Activated CD8-positive, alpha-beta memory T cell treated with anti-CD3 and anti-CD28 coated beads for 36 hours (primary cell): ENCODE measurements around the gene GCG. TPM values are rescaled to one million over a fixed set of nuclear protein-coding genes. Genes with fewer than 3 reads are reported as not detected.

Experiments used
- CTCF ChIA-PET: fragments of 350-600 bp; sonication (Branson Sonifier 250); formaldehyde crosslinking; loops from one replicate; lab custom pipeline; 2021; ENCODE audit warnings: antibody characterized with exemption; lab: Charles Lee
- POLR2A ChIA-PET: fragments of 350-600 bp; sonication (Branson Sonifier 250); formaldehyde crosslinking; loops from one replicate; lab custom pipeline; 2021; ENCODE audit warnings: antibody characterized with exemption; lab: Charles Lee
- total RNA-seq, 2 experiments: library from RNA; stranded (reverse); gene quantifications; one replicate each; pipeline ENCODE4 v1.2.3, GENCODE V29; 2021

The GCG gene
- not detected for total RNA-seq

GRCh38 chr2:162152147-162152546, at the start of gene GCG:
Gene GCG, minus strand, starts transcription at chr2:162152247. Its CDS starts 3,069 bp downstream, at chr2:162149178.
- CTCF ChIA-PET: interaction anchor here (1.0 kb wide), 1 partner anchor 23 kb away, joined by 5 read pairs; no protein-coding TSS in a partner anchor
- POLR2A ChIA-PET: no interaction called here

- CTCF ChIA-PET: no interaction called here
- POLR2A ChIA-PET: no interaction called here
Measured at GRCh38 chr2:162200636-162201035, 48.6 kb upstream of the GCG start.

DNA sequence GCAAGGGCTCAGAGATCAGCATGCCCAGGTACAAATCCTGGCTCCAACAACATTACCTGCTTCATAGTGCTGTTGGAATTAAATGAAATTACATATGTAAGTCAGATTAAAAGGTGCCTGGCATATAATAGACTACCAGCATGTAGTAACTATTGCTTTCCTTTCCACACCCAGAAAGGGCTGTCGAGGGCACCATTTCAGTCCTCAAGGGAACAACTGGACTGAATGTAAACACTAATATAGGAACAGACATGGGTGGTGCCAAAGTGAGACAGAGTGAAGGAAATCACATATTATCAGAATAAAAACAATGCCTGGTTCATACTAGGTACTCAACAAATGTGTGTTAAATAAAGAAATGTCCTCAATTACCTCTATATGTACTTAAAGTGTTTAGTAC, 47.9 kb upstream of the GCG start:
- CTCF ChIA-PET: no interaction called here
- POLR2A ChIA-PET: no interaction called here

DNA sequence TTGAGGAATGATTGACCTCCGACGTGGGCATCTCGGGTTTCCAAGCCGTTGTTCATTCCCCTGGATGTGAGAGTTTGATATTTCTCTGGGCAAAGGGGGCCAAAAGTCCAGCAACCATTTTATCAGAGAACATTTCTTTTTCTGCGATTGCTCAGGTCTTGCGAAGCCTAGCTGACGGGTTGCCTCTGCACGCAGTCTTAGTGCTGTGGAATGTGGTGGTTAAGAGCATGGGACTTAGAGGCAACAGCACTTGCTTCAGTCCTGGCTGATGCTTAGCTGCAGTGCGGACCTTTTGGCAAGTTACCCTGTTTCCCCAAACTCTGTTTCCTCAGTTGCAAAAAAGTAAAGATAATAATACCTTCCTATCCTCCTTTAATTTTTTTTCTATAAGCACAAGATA, 46.2 kb upstream of the GCG start:
- CTCF ChIA-PET: no interaction called here
- POLR2A ChIA-PET: no interaction called here

DNA sequence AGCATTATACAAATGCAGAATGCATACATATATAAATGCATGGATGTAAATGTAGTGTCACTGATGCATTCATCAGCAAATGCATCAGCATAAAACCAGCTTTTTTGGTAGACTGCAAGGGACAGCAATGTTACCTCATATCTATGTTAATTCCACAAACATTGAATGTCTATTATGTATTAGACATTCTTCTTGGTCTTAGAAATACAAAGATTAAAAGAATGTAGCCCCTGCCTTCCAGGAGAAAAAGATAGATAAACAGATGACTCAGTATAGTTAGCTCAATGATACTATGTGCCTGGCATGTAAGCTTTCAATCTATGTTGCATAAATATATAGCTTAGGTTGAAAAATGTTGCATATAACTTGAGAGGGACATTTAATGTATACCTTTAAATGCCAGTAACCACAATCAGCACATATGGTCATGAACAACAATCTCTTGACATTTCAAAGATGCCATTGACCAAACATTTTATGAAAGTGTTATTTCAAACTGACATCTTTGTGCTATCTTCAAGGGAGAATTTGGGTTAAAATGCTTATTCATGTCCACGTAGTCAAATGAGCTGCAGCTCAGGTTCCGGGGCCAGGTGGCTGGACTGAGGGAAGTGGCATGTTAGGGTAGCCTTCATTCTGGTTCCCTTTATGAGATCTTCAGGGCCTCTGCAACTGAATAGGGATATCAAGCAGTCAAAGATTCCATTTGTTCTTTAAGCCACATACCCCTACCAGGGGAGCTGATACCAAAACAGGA, 45.2 kb upstream of the GCG start:
- ChIA-PET POLR2A (no interaction called here), CTCF (no interaction called here)

DNA sequence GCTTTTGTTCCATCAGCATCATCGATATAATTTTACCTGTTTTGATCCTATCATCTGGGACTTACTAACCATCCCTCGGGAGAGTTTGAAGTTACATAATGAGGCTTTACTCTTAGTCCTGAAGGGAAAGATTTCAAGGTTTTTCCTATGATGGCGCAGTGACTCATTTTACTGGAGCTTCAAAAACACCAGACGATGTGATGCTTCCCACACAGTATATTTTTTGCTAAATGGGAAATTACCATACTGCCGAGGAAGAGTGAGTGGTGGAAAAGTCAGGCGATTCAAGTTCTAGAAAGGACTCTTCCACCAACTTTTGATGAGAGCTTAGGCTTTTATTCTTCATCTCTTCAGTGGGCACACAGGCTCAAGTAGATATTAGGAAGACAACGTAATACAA, 44.6 kb upstream of the GCG start:
- POLR2A ChIA-PET: no interaction called here
- CTCF ChIA-PET: no interaction called here

GRCh38 chr2:162188451-162188850, 36.4 kb upstream of the GCG start:
- CTCF ChIA-PET: no interaction called here
- POLR2A ChIA-PET: no interaction called here

DNA sequence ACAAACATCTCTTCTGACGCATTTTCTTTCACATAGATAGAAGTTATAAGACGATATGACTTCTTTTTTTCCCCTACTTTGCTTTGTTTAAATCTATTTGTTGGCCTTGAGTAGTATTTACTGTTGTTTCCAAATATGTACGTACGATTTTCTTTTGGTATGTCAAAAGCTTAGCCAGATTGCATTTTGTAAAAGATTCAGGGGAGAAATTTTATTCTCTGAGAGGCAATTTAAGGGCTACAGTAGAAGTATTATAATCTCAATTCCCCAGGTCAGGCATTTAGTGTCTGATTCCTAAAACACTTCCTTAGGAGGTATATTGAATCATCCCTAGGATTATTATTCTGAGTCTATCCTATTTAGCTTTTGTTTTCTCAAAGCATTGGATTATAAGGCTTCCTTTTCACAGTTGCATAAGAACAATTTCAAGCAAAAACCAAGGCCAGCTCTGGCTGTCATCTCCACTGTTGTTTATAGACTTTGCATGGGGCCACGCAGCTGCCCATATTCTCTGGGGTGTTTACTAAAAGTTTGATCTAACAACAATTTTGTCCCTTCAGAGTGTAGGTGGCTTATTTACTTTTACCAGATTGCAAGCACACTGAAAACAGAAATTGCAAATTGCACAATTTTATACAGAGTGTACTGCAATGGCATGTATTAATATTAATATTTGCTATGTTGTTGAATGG, 33.6 kb upstream of the GCG start:
- ChIA-PET POLR2A (no interaction called here), CTCF (no interaction called here)

- CTCF ChIA-PET: no interaction called here
Measured at GRCh38 chr2:162184821-162185450, 32.9 kb upstream of the GCG start.

GRCh38 chr2:162184359-162184758, 32.3 kb upstream of the GCG start:
- CTCF ChIA-PET: no interaction called here
- POLR2A ChIA-PET: no interaction called here

More at GRCh38 chr2:162184821-162185450, 32.9 kb upstream of the GCG start:
- POLR2A ChIA-PET: no interaction called here

DNA sequence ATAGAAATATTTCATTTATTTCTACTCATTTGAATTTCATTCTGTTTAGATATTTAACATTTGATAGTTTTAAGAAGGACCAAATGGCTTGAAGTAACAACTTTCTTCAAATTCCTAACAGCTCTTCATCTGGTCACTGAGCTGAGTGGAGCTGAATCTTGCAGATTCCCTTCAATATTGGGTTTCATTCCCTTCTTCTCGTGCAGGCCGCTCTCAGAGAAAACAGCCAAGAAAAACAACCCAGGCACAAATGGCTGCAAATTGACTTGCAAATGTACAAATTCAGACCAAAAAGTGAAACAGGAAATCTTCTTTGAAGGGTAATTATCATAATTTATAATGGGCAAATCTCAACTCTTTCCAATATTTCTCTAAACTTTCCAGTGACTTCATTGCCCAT, 30.3 kb upstream of the GCG start:
- ChIA-PET CTCF (no interaction called here), POLR2A (no interaction called here)

DNA sequence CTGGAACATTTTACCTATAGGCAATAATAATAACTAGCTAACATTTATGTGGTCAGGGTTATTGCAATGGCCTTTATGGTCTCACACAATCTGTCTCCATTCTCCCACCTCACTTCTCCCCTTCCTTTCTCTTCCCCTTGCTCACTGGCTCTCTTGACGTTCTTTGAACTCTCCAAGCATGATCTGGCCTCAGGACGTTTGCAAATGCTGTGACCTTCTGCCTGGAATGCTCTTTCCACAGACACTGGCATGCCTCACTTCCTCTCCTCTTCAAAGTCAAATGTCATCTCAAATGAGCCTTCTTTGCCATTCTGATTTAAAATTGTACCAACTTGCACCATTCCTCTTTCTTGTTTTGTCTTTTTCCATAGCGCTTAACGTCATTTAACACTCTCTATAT, 25.3 kb upstream of the GCG start:
- CTCF ChIA-PET: no interaction called here
- POLR2A ChIA-PET: no interaction called here

- ChIA-PET CTCF (no interaction called here), POLR2A (no interaction called here)
Measured at GRCh38 chr2:162175714-162176113, 23.7 kb upstream of the GCG start.

DNA sequence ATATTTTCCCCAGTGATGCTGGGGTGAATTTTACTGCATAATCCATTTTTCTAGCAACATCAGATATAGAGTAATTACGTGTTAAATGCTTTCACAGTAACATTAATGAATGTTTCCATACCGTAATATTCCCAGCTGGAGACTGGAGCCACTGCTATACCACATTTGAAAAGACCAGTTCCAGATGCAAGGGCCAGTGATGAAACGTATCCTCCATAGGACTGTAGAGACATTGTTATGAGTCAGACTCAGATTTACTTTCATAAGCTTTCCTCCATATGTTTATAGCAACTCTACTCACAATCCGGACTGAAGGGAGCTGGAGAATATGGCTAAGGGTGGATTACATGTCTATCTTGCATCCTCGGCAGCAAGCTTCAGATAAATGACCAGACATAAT, 22.7 kb upstream of the GCG start:
- ChIA-PET POLR2A (no interaction called here), CTCF (no interaction called here)

DNA sequence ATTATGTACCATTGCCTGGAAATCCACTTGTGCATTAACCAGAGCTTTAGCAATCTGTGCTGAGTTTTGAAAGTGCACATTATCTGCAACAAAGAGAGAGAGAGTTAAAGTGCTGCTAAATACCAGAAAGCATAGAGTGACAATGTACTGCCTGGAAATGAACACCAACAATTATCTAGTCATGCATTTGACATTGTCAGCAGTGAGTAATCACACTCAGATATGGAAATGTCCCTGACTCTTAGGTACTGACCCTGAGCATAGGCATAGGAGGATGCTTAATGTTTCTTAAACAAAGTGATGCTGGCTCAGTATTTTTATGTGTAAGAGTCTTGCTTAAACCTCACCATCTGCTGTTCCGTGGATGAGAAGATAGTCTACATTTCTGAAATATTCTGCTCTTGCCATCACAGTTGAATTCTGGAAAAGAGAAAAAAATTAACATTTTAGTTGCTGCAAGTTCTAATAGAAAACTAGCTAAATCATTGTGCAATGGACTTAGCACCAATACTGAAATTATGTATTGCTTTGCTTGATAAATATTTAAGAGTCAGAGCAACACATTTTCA, 20.8 kb upstream of the GCG start:
- CTCF ChIA-PET: no interaction called here
- POLR2A ChIA-PET: no interaction called here

- ChIA-PET POLR2A (no interaction called here), CTCF (no interaction called here)
Measured at GRCh38 chr2:162166745-162167144, 14.7 kb upstream of the GCG start.

DNA sequence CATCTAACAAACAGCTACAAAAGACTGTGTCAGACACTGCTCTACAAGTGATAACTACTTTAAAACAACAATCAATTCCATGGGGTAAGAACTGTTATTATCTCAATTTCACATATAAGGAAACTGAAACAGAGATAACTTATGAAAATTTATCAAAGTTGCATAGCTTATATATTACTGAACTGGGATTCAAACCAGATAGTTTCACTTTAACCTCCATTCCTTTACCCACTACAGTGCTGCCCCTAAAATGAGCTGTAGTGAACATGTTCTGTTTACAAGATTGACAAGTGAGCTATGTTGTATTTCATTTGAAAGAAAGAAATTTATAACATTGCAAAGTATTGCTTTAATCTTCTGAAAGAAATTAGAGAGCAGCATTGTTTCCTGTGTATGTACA, 14.1 kb upstream of the GCG start:
- POLR2A ChIA-PET: no interaction called here
- CTCF ChIA-PET: no interaction called here

DNA sequence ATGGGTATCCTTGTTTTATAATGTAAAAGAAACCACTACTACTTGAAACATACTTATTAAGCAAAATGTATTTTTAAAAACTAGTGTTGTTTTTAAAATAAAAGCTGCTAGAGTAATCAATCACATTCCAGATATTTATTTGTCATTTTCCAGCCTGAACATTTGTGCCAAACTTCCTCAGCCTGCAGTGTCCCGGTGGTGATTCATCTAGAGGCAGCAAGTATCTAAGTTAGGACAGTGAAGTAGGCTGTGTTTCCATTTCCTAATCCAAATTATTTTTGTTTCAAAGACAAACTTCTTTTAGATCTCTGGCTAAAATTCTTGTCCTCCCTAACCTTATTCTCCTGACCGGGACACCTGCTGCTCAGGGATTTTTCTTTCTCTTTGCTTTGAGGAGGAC, 12.8 kb upstream of the GCG start:
- CTCF ChIA-PET: no interaction called here

DNA sequence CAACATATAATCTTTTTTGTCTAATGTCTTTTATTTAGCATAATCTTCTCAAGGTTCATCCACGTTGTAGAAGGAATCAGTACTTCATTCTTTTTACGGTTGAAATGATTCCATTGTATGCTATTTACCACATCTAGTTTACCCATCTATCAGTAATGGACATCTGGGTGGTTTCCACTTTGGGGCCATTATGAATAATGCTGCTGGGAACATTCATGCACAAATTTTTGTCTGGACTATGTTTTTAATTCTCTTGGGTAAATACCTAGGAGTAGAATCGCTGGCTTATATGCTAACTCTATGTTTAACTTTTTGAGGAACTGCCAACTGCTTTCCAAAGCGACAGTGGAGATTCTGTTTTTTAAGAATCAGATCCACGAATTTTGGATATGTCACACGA, 7.4 kb upstream of the GCG start:
- ChIA-PET POLR2A (no interaction called here), CTCF (no interaction called here)

More for the DNA sequence above, 12.8 kb upstream of the GCG start:
- POLR2A ChIA-PET: no interaction called here

DNA sequence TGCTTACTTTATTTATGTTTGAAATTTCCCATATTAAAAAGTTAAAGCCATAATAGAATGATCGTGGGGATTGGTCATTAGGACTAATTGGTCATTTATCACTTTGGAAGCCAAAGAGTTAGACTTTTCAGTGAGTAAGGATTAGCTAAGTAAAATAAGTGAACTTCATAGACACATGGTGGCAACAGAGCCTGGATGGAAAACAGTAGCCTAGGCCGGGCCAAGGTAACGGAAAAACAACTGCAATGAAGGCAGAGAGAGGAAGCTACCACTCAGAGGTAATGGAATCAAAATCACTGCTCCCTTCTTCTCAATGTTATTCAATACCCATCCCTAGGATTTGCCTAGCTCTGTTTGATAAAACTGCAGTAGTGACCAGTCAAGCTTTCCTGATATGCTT, 4.1 kb upstream of the GCG start:
- ChIA-PET POLR2A (no interaction called here), CTCF (no interaction called here)
